IPS DF 4.7 (cell line): Measurements from ENCODE around the gene TTC12.

Experiments used
- DNase-seq: peaks from one replicate; pipeline ENCODE4 v3.0.0-alpha.2; 2013; ENCODE audit warnings: low spot score; ENCODE audit errors: extremely low read depth

TTC12 gene

DNA sequence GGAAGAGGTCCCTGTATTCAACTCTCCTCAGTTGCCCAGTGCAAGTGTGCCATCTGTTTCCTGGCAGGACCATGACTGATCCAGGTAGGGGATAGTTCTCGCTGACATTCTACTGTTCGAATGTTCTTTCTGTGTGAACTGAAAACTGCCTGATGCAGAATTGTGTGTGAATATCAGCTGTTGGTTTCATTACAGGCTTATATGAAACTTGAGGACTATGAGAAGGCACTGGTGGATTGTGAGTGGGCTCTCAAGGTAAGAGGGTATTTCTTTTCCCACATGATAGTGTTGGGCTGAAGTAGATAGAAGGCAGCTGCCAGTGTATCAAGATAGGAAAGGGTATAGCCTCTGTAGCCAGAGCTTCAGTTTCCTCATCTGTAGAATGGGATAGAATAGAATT is 15.3 kb downstream of the TTC12 start:
- DNase-seq = no peak

GRCh38 chr11:113331441-113331840 is 17.1 kb downstream of the TTC12 start:
- no peak for DNase-seq

- DNase-seq = no peak
Measured at GRCh38 chr11:113332023-113332422, 17.6 kb downstream of the TTC12 start.

GRCh38 chr11:113332638-113333329 is 18.4 kb downstream of the TTC12 start:
- DNase-seq = no peak

- DNase-seq = no peak
Measured at GRCh38 chr11:113334183-113334582, 19.8 kb downstream of the TTC12 start.

GRCh38 chr11:113338730-113339129 is 24.3 kb downstream of the TTC12 start:
- no peak for DNase-seq

DNA sequence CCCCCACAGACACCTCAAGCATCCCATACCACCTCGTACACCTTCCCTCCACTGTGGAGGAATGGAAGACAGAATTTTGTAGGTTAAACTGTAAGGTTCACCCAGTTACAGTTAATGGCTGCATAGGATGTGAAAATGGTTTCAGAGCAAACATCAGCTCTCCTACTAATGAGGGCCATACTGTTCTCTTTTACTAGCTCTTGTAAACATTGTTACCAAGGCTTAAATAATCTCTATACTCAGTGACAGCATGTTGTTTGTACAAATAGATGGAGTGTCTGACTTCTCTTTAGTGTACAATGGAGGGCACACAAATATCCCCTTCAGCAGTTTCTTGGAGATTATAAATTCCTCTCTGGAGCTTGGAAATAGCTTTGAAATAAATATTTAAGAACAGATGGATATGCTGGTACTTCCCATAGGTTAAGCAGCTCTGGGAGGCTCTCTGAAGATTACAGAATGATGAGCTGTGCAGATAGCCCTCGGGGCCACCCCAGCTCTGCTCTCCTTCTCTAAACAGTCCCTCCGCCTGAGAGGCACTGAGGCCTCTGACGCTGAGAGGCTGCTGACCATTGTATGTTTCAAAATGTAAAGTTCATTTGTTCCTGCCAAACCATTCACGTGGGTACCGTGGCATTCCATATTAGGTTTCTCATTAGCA is 25.7 kb downstream of the TTC12 start:
- DNase-seq = no peak

- DNase-seq = no peak
Measured at GRCh38 chr11:113341388-113342165, 27.2 kb downstream of the TTC12 start.

DNA sequence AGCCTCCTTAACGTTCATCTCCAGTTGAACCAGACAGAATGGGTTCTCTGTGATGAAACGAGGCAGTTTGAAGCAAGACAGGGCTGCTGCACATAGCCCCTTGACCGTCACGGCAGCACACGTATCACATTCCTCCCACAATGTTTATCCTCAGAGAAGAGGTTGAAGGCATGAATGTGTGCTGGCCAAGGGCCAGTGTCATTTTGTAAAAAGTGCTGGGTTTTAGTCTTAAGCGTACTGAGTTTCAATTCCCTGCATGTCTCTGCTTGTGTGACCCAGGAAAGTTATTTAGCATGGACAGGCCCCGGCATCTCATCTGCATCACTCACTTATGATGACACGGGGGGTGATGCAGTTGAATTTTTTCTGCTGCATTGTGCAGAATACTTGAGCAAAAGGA is 31.6 kb downstream of the TTC12 start:
- DNase-seq = no peak

- no peak for DNase-seq
Measured at GRCh38 chr11:113349528-113349927, 35.1 kb downstream of the TTC12 start.

- no peak for DNase-seq
Measured at GRCh38 chr11:113350336-113351067, 36.1 kb downstream of the TTC12 start.

GRCh38 chr11:113351068-113351450 is 36.7 kb downstream of the TTC12 start:
- no peak for DNase-seq

- DNase-seq = no peak
Measured at GRCh38 chr11:113351480-113351879, 37.1 kb downstream of the TTC12 start.

DNA sequence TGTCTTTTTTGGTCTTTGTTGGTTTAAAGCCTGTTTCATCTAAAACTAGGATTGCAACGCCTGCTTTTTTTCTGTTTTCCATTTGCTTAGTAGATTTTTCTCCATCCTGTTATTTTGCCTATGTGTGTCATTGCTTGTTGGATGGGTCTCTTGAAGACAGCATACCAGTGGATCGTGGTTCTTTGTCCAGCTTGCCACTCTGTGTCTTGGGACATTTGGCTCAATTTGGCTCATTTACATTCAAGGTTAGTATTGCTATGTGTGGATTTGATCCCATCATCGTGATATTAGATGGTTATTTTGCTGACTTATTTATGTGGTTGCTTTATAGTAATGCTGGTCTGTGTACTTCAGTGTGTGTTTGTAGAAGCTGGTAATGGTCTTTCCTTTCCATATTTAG is 41.8 kb downstream of the TTC12 start:
- DNase-seq = no peak

- no peak for DNase-seq
Measured at GRCh38 chr11:113363406-113363805, 49.0 kb downstream of the TTC12 start.

DNA sequence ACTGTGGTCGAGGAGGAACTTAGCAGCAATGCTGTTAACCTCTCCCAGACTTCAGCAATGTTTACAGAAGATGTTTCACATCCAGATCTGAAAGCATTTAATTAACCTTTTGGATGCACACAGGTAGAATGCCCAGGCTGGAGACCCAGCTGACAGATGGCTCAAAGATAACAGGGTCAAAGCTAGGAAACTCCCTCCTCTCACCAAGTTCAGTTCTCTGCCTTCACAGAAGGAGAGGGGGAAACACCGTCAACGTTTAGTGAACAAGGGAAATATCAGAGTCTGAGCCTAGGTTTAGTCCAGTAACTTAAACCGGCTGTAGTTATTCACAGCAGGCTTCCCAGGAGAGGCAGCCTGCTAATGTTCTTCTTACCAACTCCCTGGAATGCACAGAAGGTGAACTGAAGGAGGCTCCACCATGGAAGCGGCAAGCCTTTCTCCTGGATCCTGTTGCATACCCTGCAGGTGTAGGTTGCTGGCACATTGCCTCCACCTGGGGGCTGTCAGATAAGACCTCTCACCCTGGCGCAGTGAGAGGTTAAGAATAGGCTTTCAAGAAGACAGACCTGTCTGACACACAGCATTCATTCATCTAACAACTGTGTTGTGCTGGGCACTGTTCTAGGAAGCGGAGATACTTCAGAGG is 49.7 kb downstream of the TTC12 start:
- no peak for DNase-seq

- no peak for DNase-seq
Measured at GRCh38 chr11:113365895-113366294, 51.5 kb downstream of the TTC12 start.

GRCh38 chr11:113369411-113369810 is 55.0 kb downstream of the TTC12 start:
- no peak for DNase-seq

- no peak for DNase-seq
Measured at GRCh38 chr11:113370634-113371033, 56.3 kb downstream of the TTC12 start.

GRCh38 chr11:113372309-113372708 is 57.9 kb downstream of the TTC12 start:
- no peak for DNase-seq

GRCh38 chr11:113373306-113373705 is 58.9 kb downstream of the TTC12 start:
- no peak for DNase-seq
